Renal pelvis (tissue), 12 donors: Measurements from ENCODE around the gene RBMS3. TPM values are rescaled to one million over a fixed set of nuclear protein-coding genes. Genes with fewer than 3 reads are reported as not detected.
"Not testable (repeated sequence)": the region's sequence is repeated elsewhere in the genome, so short reads cannot be mapped to it uniquely, and the experiment has no call there.

Experiments used
- DNase-seq: peaks from one replicate; pipeline ENCODE4 v3.0.0-alpha.2; 2013
- long read RNA-seq, 16 experiments: transcript quantifications; one replicate each; lab custom pipeline, GENCODE V29; 2026
- polyA plus RNA-seq, 3 donors: library from polyadenylated mRNA; unstranded; fragments of 120-200 nt; gene quantifications; one replicate each; pipeline ENCODE4 v1.2.1, GENCODE V29; 2013; ENCODE audit not compliant: insufficient read length in 3 of 3

RBMS3 gene
- 10 to 100 TPM; 10.2 to 13.1 (median 11.6) TPM for polyA plus RNA-seq
- long read RNA-seq, donor 1, result 0 reads
- long read RNA-seq, donor 2, partial matches to known transcripts, result 13 of 15 reads
- long read RNA-seq, donor 2, other reads (novel, unspliced or antisense), result 0 of 15 reads
- long read RNA-seq, donor 3, partial matches to known transcripts, result 6 of 8 reads
- long read RNA-seq, donor 3, other reads (novel, unspliced or antisense), result 0 of 8 reads
- long read RNA-seq, donor 4, partial matches to known transcripts, result 27 of 29 reads
- long read RNA-seq, donor 4, other reads (novel, unspliced or antisense), result 0 of 29 reads
- long read RNA-seq, donor 5, partial matches to known transcripts, result 0 of 1 reads
- long read RNA-seq, donor 5, other reads (novel, unspliced or antisense), result 0 of 1 reads
- long read RNA-seq, donor 6, partial matches to known transcripts, result 26 of 30 reads
- long read RNA-seq, donor 6, other reads (novel, unspliced or antisense), result 0 of 30 reads
- long read RNA-seq, donor 7, partial matches to known transcripts, result 5 of 10 reads
- long read RNA-seq, donor 7, other reads (novel, unspliced or antisense), result 0 of 10 reads
- long read RNA-seq, donor 8, partial matches to known transcripts, result 17 of 20 reads
- long read RNA-seq, donor 8, other reads (novel, unspliced or antisense), result 0 of 20 reads
- long read RNA-seq, donor 9, full-length matches to known transcripts, result 4 of 4 reads
- long read RNA-seq, donor 9, partial matches to known transcripts, result 0 of 4 reads
- long read RNA-seq, donor 9, other reads (novel, unspliced or antisense), result 0 of 4 reads
- long read RNA-seq, donor 10, full-length matches to known transcripts, result 2 of 13 reads
- long read RNA-seq, donor 10, partial matches to known transcripts, result 11 of 13 reads
- long read RNA-seq, donor 10, other reads (novel, unspliced or antisense), result 0 of 13 reads
- long read RNA-seq, donor 11, partial matches to known transcripts, result 0 of 1 reads
- long read RNA-seq, donor 11, other reads (novel, unspliced or antisense), result 0 of 1 reads
- long read RNA-seq, donor 12, partial matches to known transcripts, result 47 of 52 reads
- long read RNA-seq, donor 12, other reads (novel, unspliced or antisense), result 0 of 52 reads
- long read RNA-seq, donor 13, partial matches to known transcripts, result 0 of 1 reads
- long read RNA-seq, donor 13, other reads (novel, unspliced or antisense), result 0 of 1 reads
- long read RNA-seq, donor 14, result 0 reads
- long read RNA-seq, donor 15, partial matches to known transcripts, result 10 of 13 reads
- long read RNA-seq, donor 15, other reads (novel, unspliced or antisense), result 0 of 13 reads
- long read RNA-seq, donor 16, partial matches to known transcripts, result 6 of 6 reads
- long read RNA-seq, donor 16, other reads (novel, unspliced or antisense), result 0 of 6 reads

DNA sequence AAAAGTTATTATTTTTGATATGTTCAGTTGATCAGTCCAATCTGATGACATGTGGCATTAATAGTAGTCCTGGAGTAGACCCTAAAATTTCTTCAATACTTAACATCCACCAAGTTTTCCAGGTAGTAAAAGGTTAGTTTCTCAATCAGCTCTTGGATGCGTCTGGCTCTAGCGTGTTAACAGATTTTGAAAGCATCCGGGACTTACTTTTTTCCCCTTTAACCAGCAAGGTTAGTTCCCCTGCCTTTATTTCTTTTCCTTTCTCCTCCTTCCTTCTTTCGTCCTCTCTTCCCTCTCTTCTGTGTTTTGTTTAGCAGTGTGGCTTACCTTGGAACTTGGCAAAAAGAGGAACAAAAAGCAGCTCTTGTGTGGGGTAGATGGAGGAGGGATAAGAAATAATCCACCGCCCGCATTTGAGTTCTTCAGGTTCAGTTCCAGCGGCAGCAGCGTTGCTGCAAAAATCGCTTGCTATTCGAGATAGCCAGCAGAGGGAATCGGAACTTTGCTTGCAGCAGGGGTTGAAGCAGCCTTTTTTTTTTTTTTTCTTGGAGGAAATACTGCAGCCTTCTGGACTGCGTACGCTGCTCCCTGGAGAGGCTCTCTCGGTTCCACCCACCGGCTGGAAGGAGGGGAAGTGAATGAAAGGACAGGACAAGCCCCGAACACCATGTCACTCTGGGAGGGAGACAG lies at the start of gene RBMS3:
Gene RBMS3, plus strand, starts transcription at position 668 of the 690 bp plus-strand sequence.
- DNase-seq, result peak; percentile 90

DNA sequence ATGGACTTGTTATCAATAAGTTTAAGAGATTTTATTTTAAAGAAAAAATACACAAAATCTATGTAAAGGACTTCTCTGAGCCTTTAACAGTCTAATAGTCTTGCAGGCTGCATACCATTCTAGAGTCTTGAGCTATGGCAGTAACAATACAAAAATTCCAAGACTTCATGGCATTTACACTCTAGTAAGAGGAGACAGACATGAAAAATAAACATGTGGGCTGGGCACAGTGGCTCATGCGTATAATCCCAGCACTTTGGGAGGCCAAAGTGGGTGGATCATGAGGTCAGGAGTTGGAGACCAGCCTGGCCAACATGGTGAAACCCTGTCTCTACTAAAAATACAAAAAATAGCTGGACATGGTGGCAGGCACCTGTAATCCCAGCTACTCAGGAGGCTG lies 47.7 kb upstream of the RBMS3 start:
- DNase-seq, result not testable (repeated sequence)

DNA sequence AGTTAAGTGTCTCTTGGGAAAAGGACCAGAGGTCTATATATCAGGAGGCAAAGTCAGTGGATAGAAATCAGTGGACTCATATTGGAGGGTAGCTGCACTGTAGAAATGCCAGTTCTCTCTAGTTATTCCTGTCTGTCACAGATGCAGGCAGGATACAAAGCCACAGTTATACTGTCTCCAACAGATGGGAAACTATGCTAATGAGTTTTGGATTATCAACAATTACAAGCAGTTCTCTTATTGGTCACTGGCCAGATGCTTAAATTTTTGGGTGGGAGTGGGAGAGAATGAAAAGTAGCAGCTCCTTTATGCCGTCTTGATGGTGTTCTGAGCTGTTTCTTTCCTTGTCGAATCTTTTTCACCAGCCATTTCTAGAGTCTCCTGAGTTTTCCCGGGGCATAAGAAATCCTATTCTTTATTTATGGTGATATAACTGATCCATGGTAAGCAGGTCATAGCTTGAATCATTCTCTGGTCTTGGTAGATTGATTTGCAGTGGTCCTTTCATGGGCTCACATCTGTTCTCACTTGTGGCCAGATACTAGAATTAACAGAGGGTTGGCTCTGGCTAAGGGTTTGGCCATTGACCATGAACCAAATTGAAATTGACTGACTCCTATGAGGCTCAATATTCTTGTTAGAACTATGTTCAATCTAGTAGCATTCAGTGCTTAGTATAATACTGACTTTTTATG lies 44.6 kb upstream of the RBMS3 start:
- DNase-seq, result no peak

DNA sequence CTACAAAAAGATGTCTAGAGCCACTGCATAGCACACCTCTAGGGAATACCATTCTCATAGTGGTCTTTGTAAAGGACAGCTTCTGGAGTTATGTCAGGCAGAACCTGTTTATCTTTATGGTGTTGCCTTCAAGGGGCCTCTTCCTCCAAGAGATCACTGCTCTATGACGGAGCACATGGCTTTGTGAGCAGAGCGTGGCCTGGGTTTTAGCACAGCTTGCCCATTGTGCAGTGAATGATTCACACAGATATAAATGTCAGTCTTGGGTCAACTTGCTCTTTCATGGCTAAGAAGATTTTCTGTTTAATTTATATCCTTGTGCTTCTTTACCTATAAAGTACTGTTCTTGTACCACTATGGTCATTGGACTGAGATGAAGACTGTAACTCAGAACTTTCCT lies 41.5 kb upstream of the RBMS3 start:
- no peak for DNase-seq

DNA sequence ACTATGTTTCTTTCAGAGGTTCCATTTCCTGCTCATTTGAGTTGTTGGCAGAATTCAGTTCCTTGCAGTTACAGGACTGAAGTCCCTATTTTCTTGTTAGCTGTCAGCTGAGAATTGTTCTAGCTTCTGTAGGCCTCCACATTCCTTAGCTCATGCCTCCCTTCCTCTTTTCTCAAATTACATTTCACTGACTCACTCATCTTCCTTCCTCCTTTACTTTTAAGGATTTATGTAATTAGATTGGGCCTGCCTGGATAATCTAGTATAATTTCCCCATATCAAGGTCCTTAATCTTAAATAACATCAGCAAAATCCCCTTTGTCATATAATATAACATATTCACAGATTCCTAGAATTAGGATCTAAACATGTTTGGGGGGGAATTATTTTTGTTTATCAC lies 40.6 kb upstream of the RBMS3 start:
- no peak for DNase-seq

DNA sequence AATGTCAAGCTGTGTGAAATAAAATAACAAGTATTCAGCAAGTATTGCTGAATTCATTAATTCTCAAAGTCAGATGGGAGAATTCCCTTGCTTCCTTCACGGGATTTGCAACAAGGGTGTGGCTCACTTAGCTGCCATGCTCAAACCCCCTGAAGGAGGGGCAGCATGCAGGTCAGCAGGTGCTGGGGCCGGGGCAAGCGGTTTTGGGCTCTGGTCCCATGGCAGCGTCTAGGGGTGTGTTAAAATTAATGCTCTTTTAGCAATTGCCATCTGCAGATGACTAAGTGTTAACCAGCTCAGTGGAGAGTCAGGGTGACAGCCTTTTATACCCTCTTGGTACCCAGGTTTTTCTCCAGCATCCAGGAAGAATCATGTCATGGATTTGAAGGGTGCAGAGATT lies 40.0 kb upstream of the RBMS3 start:
- no peak for DNase-seq

DNA sequence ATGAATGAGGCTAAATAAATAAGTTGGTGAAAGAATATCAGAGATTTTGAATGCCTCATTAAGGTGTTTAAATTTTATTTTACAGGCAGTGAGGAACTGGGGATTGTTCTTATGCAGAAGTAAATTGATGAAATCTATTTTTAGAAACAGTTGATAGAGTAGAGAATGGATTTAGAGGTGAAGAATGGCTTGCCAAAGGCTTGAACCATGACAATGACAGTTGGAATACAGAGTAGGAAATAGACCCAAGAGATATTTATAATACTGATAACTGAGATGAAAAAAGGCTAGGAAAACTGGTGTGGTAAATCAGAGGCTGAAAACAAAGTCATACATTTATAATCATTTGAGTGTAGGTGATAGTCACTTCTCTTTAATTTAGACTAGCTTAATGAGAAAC lies 39.0 kb upstream of the RBMS3 start:
- DNase-seq, result no peak

DNA sequence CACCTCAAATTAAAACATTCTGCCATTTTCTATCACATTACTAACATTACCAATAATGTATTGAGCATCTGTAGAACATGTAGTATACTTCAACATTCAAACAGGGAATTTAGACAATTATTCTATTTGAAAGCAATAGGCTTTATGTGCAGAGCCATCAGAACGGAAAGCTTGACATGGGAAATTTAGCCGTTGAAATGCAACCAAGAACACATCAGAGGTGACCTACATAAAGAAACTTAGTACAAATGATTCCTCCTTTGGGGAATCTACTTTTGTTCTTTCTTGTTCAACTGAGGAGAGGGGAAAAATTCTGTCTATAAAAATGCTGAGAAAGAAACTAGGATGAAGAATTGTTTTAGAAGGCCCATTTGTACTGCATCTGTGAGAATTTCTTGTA lies 38.6 kb upstream of the RBMS3 start:
- no peak for DNase-seq

DNA sequence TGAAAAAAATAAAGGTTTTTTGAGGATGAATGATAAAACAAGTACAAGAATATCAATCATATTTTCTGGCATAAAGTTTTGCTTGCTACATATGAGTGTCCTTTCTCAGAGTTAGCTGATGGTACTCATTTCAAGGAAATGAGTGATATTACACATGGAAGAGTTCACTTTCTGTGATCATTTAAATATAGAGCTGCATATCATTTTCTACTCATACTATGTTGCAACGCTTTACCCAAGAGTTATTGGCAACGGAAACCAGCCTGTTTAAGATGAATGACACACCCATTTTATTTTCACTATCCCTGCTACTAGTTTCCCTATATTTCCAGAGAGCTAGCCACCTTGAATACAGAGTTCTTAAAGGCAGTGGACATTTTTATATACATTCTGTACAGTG lies 35.4 kb upstream of the RBMS3 start:
- DNase-seq, result no peak

DNA sequence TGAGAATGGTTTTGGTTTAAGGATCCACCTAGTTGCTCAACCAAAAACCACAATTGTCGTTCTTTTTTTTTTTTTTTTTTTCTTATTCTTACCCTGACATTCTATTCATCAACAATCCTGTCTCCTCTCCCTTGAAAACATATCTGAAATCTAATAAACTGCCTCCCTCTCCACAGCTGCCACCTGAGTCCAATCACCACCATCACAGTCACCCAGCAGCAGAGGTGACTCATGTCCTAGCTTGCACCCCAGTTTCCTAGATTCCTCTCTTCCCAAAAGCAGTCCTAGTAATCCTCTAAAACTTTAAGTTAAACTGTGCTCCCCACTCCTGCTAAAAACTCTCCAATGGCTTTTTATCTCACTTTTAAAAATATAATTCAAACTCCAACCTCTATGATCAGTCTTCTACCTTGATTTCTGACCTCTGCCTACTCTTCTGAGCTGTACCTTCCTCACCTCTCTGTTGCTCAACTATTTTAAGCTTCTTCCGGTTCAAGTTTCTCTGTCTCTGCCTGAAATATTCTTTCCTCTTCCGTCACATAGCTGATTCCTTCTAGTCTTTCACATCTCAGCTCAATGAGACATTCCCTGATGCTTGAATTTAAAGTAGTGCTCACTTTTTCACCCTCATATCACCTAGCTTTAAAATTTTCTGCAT lies 33.7 kb upstream of the RBMS3 start:
- DNase-seq, result no peak

DNA sequence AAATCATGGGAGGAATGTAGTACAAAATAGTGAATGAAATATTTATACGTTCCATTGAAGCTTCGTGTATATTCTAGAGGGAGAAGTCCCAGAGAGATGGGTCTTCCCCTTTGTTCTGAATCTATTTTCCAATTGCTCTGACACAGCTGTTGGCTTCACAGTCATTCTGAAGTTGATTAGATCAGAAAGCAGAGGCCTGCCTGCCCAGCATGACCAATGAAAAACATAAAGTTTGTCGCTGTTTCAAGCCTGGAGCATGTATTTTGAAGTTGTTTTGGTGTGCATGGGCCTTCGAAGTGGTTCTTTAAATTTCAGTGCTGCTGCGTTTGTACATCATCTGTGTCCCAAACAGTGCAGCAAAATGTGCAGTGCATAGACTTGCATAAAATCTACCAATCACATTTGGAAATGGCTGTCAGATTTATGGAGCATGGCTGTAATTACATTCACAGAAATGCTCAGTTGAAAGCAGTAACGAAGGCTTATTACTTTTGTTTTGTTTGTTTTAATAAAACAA lies 31.0 kb upstream of the RBMS3 start:
- no peak for DNase-seq

DNA sequence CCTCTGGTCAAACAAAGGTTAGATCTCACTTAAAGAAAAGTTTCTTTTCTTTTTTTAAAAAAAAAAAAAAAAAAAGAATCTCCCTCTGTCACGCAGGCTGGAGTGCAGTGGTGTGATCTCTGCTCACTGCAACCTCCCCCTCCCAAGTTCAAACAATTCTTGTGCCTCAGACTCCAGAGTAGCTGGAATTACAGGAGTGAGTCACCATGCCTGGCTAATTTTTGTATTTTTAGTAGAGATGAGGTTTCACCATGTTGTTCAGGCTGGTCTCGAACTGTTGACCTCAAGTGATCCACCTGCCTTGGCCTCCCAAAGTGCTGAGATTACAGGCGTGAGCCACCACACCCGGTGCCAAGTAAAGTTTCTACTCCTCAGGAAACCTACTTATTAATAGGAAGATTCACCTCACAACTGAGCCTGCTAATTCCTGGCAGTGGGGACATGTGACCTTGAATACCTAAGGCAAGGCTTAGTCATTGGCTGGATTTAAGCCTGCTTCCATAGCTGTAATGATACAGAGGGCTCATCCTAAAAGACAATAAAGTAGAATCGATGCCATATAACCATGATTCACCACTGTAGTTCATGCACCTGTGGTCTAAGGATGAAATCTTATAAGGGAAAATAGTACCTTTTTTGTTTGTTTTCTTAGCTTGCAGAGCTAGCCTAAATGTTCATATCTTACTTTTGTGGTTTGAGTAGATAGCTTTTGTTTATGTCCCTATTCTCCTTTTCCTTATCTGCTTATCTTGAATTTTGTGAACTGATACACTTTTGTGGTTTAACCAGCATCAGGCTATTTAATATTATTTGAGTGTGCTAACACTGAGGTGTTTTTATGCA lies 24.8 kb upstream of the RBMS3 start:
- DNase-seq, result no peak

DNA sequence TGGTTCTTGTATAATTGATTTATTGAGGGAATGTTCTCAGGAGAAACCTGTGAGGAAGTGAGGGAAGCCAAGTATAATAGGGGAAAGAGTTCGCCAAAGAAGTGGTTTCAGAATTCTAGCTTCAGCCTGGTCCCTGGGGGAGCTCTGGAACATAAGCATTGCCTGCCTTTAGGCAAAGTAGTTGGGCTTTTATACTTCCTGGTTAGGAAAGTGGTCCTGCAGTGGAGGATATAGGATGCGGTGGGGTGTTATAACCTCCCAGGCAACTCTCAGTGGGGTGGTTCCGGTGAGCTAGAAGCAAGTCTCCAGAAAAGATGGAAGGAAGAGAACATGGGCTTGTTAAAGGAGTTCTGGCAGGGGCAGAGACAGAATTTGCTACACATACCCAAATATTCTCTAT lies 22.7 kb upstream of the RBMS3 start:
- no peak for DNase-seq

DNA sequence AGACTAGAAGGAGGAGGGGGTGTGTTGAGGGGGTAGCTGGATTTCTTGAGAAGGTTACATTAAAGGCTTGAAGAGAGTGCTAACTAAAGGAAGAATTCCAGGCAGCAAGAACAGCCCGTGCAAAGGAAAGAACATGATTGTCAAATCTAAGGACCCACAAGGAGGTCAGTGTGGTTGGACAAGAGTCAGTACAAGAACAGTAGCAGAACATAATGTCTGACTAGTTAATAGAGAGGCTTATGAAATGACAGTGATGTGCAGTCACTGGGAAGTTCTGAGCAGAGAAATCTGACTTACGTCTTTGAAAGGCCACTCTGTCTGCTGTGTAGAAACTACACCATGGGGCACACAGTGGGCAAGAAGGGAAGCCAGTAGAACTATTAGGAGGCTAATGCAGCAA lies 19.8 kb upstream of the RBMS3 start:
- no peak for DNase-seq

DNA sequence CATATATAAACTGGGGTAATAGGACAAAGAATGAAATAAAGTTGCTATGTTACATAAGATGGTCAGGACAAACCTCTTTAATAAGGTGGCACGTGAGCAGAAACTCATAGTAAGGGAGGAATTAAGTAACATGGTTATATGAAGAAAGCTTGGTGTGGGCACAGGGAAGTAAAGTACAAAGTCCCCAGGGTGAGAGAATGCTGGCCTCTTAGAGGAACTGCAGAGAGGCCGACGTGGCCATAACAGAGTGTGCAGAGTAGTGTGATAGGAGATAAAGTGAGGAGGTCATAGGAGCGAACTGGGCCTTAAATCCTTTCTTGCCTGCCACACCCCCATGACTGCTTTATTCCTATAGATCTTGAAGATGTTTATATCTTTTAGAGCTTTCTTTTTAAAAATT lies 17.4 kb upstream of the RBMS3 start:
- no peak for DNase-seq

DNA sequence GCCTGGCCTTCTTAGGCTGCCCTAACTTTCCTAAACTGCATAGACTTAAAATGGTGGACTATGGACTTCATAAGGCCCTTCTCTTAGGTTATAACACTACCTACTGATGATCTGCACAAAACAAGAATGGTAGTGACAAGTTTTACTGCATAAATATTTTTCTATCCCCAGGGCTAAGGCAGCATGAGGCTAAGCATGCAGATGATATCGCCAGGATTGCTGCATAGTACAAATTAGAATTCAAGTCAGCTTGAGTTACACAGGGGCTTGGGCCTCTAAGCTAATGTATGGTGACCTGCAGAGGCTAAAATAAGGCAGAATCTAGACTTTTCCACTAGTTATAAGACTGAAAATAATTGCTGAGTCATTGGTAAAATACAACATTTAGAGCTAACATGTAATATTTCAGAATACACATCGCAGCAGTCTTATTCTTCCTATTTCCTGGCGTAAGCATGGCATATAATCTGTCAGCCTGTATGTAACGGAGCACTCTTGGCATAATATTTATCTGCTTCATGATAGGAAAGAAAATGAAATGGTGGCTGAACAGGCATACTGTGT lies 15.3 kb upstream of the RBMS3 start:
- no peak for DNase-seq

DNA sequence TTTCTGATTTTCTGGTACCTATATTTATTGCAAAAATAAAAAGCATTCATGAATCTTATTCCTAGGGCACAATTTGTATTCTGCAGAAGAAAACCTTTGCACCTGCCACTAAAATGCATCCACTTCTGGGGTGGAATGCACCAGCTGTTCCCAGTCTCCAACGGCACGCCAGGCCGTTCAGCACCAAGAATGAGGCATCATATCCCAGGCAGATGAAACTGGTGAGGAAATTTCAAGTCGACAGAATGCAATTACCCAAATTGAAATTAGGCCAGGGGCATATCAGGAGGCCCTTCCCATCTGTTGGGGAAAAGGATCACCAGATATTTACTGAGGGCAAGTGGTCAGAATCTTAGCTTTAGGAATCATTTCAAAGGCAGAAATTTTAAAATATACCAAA lies 13.6 kb upstream of the RBMS3 start:
- DNase-seq, result no peak

DNA sequence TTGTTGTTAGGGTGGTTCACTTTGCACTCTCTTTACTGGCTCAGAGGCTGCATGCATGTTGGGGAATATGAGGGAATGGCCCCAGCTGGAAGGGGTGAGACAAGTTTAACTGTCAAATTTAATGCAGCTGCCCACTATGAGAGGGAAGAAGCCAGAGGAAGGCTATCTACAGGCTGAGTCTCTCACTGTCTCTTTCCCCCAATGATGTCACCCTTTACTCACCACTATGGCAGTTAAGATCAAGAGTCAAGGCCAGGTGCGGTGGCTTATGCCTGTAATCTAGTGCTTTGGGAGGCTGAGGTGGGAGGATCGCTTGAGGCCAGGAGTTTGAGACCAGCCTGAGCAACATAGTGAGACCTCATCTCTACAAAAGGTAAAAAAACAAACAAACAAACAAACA lies 12.2 kb upstream of the RBMS3 start:
- DNase-seq, result no peak

DNA sequence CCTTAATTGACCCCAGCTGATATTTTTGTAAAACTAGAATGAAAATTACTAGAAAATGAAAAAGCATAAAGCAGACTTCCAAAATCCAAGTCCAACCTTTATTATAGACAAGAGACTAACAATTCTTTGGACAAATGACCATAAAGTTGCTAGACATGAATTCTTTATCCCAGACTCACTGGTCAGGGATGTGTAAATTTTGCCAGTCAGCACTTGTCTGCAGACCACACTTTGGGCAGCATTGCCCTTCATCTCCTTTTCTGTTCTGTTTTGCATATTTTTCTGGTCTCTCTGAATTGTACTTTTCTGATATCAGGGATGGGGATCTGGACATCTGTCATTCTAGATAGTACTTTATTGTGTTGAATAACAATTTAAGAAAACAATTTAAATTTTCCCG lies 10.1 kb upstream of the RBMS3 start:
- no peak for DNase-seq
